HepG2 (cell line): ENCODE results near the gene NUDT19. TPM values are rescaled to one million over a fixed set of nuclear protein-coding genes. Genes with fewer than 3 reads are reported as not detected.

Source experiments
- BHLHE40 ChIP-seq: IDR thresholded peaks from 2 replicates; pipeline ENCODE4 v1.6.1; 2011; ENCODE audit warnings: low read length, improper control_type of control experiment
- CEBPB ChIP-seq: IDR thresholded peaks from 2 replicates; pipeline ENCODE4 v1.6.1; 2011; ENCODE audit warnings: low read depth, low read length, improper control_type of control experiment, borderline replicate concordance
- EZH2 ChIP-seq: conservative IDR thresholded peaks from 2 replicates; pipeline ENCODE4 v1.6.1; 2012; ENCODE audit warnings: mild to moderate bottlenecking, low read depth, low read length, moderate library complexity
- HMG20A ChIP-seq: IDR thresholded peaks from 2 replicates; pipeline ENCODE4 v1.6.1; 2016; ENCODE audit warnings: borderline replicate concordance
- IRX3 ChIP-seq: sonication (generic); formaldehyde crosslinking; IDR thresholded peaks from 2 replicates; pipeline ENCODE4 v1.8.1; 2023; ENCODE audit warnings: mild to moderate bottlenecking, low read depth, missing genetic modification reagents, borderline replicate concordance
- KDM1A ChIP-seq: IDR thresholded peaks from 2 replicates; pipeline ENCODE4 v1.6.1; 2016; ENCODE audit warnings: missing compliant biosample characterization
- KDM5B ChIP-seq: sonication (generic); formaldehyde crosslinking; IDR thresholded peaks from 2 replicates; pipeline ENCODE4 v1.4.0; 2020; ENCODE audit warnings: missing genetic modification reagents, mild to moderate bottlenecking, borderline replicate concordance
- NFYC ChIP-seq: IDR thresholded peaks from 2 replicates; pipeline ENCODE4 v1.6.1; 2016; ENCODE audit warnings: missing genetic modification reagents, missing compliant biosample characterization
- POLR2AphosphoS2 ChIP-seq: IDR thresholded peaks from 2 replicates; pipeline ENCODE4 v1.6.1; 2011; ENCODE audit warnings: low read depth, low read length, improper control_type of control experiment
- SOX5 ChIP-seq: IDR thresholded peaks from 2 replicates; pipeline ENCODE4 v1.6.1; 2016; ENCODE audit warnings: borderline replicate concordance
- SP1 ChIP-seq, 2 experiments: fragments of 450-650 bp in 1 of 2; sonication (generic) in 1 of 2; formaldehyde crosslinking in 1 of 2; IDR thresholded peaks; 2 replicates each; pipeline versions ENCODE4 v1.4.0 to v1.6.1; 2016 to 2020; ENCODE audit warnings: missing genetic modification reagents in 1 of 2
- ZNF124 ChIP-seq: sonication (generic); formaldehyde crosslinking; IDR thresholded peaks from 2 replicates; pipeline ENCODE4 v1.4.0; 2020; ENCODE audit warnings: missing genetic modification reagents
- ZNF224 ChIP-seq: sonication (generic); formaldehyde crosslinking; IDR thresholded peaks from 2 replicates; pipeline ENCODE4 v1.5.0; 2020; ENCODE audit warnings: mild to moderate bottlenecking, missing genetic modification reagents
- ZNF382 ChIP-seq: sonication (generic); formaldehyde crosslinking; IDR thresholded peaks from 2 replicates; pipeline ENCODE4 v1.5.0; 2020; ENCODE audit warnings: missing genetic modification reagents, mild to moderate bottlenecking, borderline replicate concordance
- ZNF441 ChIP-seq: sonication (generic); formaldehyde crosslinking; IDR thresholded peaks from 2 replicates; pipeline ENCODE4 v1.7.0; 2021; ENCODE audit warnings: missing genetic modification reagents, borderline replicate concordance
- ZNF709 ChIP-seq: sonication (generic); formaldehyde crosslinking; IDR thresholded peaks from 2 replicates; pipeline ENCODE4 v1.5.0; 2020; ENCODE audit warnings: mild to moderate bottlenecking, missing genetic modification reagents
- polyA plus RNA-seq, 8 experiments: library from polyadenylated mRNA; depleted of rRNA in 3 of 8; stranded (reverse) in 7 of 8; unstranded in 1 of 8; fragments of >200 nt; fragmentation: Illumina TruSeq in 4 of 8; extraction: Trizol in 4 of 8; gene quantifications; 2 replicates each; pipeline versions ENCODE4 v1.2.1 to v1.2.3, GENCODE V29; 2011 to 2016; ENCODE audit warnings: low read depth in 4 of 8, missing spikeins in 1 of 8, mixed read lengths in 1 of 8; ENCODE audit not compliant: insufficient read depth in 1 of 8
- total RNA-seq, 5 experiments: library from RNA; depleted of rRNA; stranded (reverse); fragments of >200 nt; fragmentation: Illumina TruSeq; extraction: Trizol; gene quantifications; 2 replicates each; pipeline ENCODE4 v1.2.3, GENCODE V29; 2016; ENCODE audit warnings: low read depth in 1 of 5
- TF ChIP-seq, protein P1 (sequence below): sonication (generic); formaldehyde crosslinking; IDR thresholded peaks from 2 replicates; pipeline ENCODE4 v1.5.1; 2020; ENCODE audit warnings: mild to moderate bottlenecking, moderate library complexity, missing genetic modification reagents
- TF ChIP-seq, protein P2 (sequence below): sonication (generic); formaldehyde crosslinking; IDR thresholded peaks from 2 replicates; pipeline ENCODE4 v1.4.0; 2020; ENCODE audit warnings: missing genetic modification reagents, borderline replicate concordance
- TF ChIP-seq, protein P3 (sequence below): sonication (generic); formaldehyde crosslinking; conservative IDR thresholded peaks from 2 replicates; pipeline ENCODE4 v1.4.0; 2020; ENCODE audit warnings: missing genetic modification reagents
- TF ChIP-seq, protein P4 (sequence below): sonication (generic); formaldehyde crosslinking; IDR thresholded peaks from 2 replicates; pipeline ENCODE4 v1.4.0; 2020; ENCODE audit warnings: mild to moderate bottlenecking, missing genetic modification reagents

The NUDT19 gene
- total and polyA plus RNA-seq, 2 of the 13 experiments (the other 11 are each of a cell fraction or from before 2014, with no cell fraction given): 3.1 to 3.6 TPM

DNA sequence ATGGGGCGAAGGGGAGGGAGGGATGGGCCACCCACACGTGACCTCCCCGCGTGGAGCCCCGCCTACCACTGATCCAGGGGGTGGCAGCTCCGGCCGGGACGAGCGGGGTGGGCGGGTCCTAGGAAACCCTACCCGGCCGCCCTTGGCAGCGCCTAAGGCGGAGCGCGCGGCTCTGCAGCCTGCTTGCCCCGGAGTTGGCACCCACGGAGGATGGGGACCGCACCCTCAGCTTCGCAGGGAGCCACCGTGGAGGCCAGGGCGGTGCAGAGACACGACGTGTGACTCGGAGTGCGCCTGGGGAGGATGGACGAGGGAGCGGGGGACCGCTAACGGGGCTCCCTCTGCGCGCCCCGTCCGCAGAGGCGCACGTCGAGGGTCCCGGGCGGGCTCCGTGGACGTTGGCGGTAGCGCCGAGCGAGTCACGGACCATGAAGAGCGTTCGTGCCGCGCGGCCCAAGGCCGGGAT, 15.9 kb upstream of the NUDT19 start, which contains the start of gene RGS9BP (continued):
- TF ChIP-seq, protein P1, sequence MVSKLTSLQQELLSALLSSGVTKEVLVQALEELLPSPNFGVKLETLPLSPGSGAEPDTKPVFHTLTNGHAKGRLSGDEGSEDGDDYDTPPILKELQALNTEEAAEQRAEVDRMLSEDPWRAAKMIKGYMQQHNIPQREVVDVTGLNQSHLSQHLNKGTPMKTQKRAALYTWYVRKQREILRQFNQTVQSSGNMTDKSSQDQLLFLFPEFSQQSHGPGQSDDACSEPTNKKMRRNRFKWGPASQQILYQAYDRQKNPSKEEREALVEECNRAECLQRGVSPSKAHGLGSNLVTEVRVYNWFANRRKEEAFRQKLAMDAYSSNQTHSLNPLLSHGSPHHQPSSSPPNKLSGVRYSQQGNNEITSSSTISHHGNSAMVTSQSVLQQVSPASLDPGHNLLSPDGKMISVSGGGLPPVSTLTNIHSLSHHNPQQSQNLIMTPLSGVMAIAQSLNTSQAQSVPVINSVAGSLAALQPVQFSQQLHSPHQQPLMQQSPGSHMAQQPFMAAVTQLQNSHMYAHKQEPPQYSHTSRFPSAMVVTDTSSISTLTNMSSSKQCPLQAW (CRISPR knock-in tag): no peak
- TF ChIP-seq KDM1A (CRISPR knock-in tag): no peak
- no peak for TF ChIP-seq NFYC (CRISPR knock-in tag)
- TF ChIP-seq ZNF124 (CRISPR knock-in tag): no peak
- no peak for TF ChIP-seq SP1 (IDR thresholded peaks at IDR 0.05)
- no peak for TF ChIP-seq SP1 (CRISPR knock-in tag; IDR thresholded peaks at IDR 0.05)
- TF ChIP-seq, protein P2, sequence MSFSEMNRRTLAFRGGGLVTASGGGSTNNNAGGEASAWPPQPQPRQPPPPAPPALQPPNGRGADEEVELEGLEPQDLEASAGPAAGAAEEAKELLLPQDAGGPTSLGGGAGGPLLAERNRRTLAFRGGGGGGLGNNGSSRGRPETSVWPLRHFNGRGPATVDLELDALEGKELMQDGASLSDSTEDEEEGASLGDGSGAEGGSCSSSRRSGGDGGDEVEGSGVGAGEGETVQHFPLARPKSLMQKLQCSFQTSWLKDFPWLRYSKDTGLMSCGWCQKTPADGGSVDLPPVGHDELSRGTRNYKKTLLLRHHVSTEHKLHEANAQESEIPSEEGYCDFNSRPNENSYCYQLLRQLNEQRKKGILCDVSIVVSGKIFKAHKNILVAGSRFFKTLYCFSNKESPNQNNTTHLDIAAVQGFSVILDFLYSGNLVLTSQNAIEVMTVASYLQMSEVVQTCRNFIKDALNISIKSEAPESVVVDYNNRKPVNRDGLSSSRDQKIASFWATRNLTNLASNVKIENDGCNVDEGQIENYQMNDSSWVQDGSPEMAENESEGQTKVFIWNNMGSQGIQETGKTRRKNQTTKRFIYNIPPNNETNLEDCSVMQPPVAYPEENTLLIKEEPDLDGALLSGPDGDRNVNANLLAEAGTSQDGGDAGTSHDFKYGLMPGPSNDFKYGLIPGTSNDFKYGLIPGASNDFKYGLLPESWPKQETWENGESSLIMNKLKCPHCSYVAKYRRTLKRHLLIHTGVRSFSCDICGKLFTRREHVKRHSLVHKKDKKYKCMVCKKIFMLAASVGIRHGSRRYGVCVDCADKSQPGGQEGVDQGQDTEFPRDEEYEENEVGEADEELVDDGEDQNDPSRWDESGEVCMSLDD (CRISPR knock-in tag): no peak
- no peak for TF ChIP-seq HMG20A (CRISPR knock-in tag)
- TF ChIP-seq POLR2AphosphoS2: no peak
- TF ChIP-seq BHLHE40: peak; percentile 33; the same call in 1 of the 2 replicates
- no peak for TF ChIP-seq ZNF382 (CRISPR knock-in tag)
- TF ChIP-seq IRX3 (CRISPR knock-in tag): 0 out of 2 replicates have a peak, but pooled peaks have one; percentile 21
- 0 out of 2 replicates have a peak, but pooled peaks have one; percentile 44 for TF ChIP-seq ZNF709 (CRISPR knock-in tag)
- TF ChIP-seq EZH2: no peak
- no peak for TF ChIP-seq SOX5
- no peak for TF ChIP-seq ZNF441 (CRISPR knock-in tag)
- TF ChIP-seq, protein P3, sequence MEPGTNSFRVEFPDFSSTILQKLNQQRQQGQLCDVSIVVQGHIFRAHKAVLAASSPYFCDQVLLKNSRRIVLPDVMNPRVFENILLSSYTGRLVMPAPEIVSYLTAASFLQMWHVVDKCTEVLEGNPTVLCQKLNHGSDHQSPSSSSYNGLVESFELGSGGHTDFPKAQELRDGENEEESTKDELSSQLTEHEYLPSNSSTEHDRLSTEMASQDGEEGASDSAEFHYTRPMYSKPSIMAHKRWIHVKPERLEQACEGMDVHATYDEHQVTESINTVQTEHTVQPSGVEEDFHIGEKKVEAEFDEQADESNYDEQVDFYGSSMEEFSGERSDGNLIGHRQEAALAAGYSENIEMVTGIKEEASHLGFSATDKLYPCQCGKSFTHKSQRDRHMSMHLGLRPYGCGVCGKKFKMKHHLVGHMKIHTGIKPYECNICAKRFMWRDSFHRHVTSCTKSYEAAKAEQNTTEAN (CRISPR knock-in tag): no peak
- TF ChIP-seq ZNF224 (CRISPR knock-in tag): 0 out of 2 replicates have a peak, but pooled peaks have one; percentile 9
- TF ChIP-seq, protein P4, sequence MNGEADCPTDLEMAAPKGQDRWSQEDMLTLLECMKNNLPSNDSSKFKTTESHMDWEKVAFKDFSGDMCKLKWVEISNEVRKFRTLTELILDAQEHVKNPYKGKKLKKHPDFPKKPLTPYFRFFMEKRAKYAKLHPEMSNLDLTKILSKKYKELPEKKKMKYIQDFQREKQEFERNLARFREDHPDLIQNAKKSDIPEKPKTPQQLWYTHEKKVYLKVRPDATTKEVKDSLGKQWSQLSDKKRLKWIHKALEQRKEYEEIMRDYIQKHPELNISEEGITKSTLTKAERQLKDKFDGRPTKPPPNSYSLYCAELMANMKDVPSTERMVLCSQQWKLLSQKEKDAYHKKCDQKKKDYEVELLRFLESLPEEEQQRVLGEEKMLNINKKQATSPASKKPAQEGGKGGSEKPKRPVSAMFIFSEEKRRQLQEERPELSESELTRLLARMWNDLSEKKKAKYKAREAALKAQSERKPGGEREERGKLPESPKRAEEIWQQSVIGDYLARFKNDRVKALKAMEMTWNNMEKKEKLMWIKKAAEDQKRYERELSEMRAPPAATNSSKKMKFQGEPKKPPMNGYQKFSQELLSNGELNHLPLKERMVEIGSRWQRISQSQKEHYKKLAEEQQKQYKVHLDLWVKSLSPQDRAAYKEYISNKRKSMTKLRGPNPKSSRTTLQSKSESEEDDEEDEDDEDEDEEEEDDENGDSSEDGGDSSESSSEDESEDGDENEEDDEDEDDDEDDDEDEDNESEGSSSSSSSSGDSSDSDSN (CRISPR knock-in tag): no peak
- 0 out of 2 replicates have a peak, but pooled peaks have one; percentile 23 for TF ChIP-seq KDM5B (CRISPR knock-in tag)
- no peak for TF ChIP-seq CEBPB
